ENCODE data around the gene PXDC1. TPM values are rescaled to one million over a fixed set of nuclear protein-coding genes. Genes with fewer than 3 reads are reported as not detected.

PXDC1 gene
- polyA plus RNA-seq, 1 donor from 2014 or later: 3.9 TPM

GRCh38 chr6:3740551-3741476, 10.7 kb downstream of the PXDC1 start:
- H4K20me1 ChIP-seq (ENCODE audit: insufficient read depth): no peaks in the 10 kb centered on the region
- TF ChIP-seq, protein P1, sequence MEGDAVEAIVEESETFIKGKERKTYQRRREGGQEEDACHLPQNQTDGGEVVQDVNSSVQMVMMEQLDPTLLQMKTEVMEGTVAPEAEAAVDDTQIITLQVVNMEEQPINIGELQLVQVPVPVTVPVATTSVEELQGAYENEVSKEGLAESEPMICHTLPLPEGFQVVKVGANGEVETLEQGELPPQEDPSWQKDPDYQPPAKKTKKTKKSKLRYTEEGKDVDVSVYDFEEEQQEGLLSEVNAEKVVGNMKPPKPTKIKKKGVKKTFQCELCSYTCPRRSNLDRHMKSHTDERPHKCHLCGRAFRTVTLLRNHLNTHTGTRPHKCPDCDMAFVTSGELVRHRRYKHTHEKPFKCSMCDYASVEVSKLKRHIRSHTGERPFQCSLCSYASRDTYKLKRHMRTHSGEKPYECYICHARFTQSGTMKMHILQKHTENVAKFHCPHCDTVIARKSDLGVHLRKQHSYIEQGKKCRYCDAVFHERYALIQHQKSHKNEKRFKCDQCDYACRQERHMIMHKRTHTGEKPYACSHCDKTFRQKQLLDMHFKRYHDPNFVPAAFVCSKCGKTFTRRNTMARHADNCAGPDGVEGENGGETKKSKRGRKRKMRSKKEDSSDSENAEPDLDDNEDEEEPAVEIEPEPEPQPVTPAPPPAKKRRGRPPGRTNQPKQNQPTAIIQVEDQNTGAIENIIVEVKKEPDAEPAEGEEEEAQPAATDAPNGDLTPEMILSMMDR (IDR thresholded peaks at IDR 0.05; ENCODE audit: poor library complexity, severe bottlenecking): no peak
- TF ChIP-seq POLR2AphosphoS5 (IDR thresholded peaks at IDR 0.05): no peak
- TF ChIP-seq EP300 (conservative IDR thresholded peaks at IDR 0.05; ENCODE audit: poor library complexity, severe bottlenecking): no peak
- TF ChIP-seq EZH2 (IDR thresholded peaks at IDR 0.05; ENCODE audit: borderline replicate concordance, insufficient read depth, low read length, poor library complexity, severe bottlenecking): no peak
- no peak for TF ChIP-seq REST (IDR thresholded peaks at IDR 0.05; ENCODE audit: borderline replicate concordance)
- no peak overlapping the region for H3K4me3 ChIP-seq (ENCODE audit: low read length)
- H3F3A ChIP-seq (ENCODE audit: insufficient read depth, low read length, poor library complexity, severe bottlenecking): no peaks in the 10 kb centered on the region
- H3K9me3 ChIP-seq (ENCODE audit: low read length): no peaks in the 10 kb centered on the region
- no peaks in the 10 kb centered on the region for H3K79me2 ChIP-seq (replicated peaks; ENCODE audit: insufficient read depth, low read length)
- H3K4me2 ChIP-seq (ENCODE audit: low read length): no peak overlapping the region
- no peaks in the 10 kb centered on the region for H3K9me2 ChIP-seq (ENCODE audit: insufficient read depth, low read length)
- H3K27me3 ChIP-seq (ENCODE audit: insufficient read depth, low read depth, low read length): no peaks in the 10 kb centered on the region
- no peaks in the 10 kb centered on the region for H3K36me3 ChIP-seq (ENCODE audit: insufficient read depth, low read length)
- no peak overlapping the region for H3K9ac ChIP-seq (ENCODE audit: low read length)
- no peak overlapping the region for H3K27ac ChIP-seq (ENCODE audit: low read length)
- H2AFZ ChIP-seq (ENCODE audit: low read depth, low read length): no peak overlapping the region

DNA sequence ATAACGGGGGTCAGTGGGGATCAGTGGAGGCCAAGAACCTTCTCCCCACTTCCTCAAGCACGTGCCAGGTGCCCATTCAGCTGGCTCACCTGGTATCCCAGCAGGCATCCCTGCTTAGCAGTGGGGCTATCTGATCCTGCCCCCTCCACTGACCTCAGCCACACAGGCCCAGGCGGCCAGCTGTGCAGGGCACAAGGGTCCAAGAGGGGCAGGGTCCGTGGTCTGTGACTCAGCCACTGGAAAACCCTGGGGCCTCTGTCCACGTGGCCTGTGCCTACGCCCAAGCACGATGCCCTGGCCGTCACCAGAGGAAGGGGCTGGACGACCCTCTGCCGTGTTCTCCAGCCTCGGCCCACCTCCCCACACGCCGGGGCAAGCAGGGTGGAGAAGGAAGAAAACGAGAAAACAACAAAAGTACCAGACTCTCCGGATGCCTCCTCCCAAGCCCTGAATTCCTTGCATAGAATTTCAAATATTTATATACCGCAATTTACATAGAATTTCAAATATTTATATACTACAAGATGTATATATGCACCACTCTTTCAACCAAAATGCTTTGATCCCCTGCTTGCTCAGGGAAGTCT, 12.1 kb downstream of the PXDC1 start:
- Histone ChIP-seq H3F3A (ENCODE audit: insufficient read depth, low read length, poor library complexity, severe bottlenecking) (no peaks in the 10 kb centered on the region), H3K4me3 (ENCODE audit: low read length) (no peak overlapping the region), H3K9me3 (ENCODE audit: low read length) (no peaks in the 10 kb centered on the region), H2AFZ (ENCODE audit: low read depth, low read length) (no peak overlapping the region), H3K27ac (ENCODE audit: low read length) (no peak overlapping the region), H3K79me2 (replicated peaks; ENCODE audit: insufficient read depth, low read length) (no peaks in the 10 kb centered on the region), H3K9me2 (ENCODE audit: insufficient read depth, low read length) (no peaks in the 10 kb centered on the region), H3K36me3 (ENCODE audit: insufficient read depth, low read length) (no peaks in the 10 kb centered on the region), H4K20me1 (ENCODE audit: insufficient read depth) (no peaks in the 10 kb centered on the region), H3K9ac (ENCODE audit: low read length) (no peak overlapping the region), H3K4me2 (ENCODE audit: low read length) (no peak overlapping the region), H3K27me3 (ENCODE audit: insufficient read depth, low read depth, low read length) (no peaks in the 10 kb centered on the region)
- TF ChIP-seq EP300 (conservative IDR thresholded peaks at IDR 0.05; ENCODE audit: poor library complexity, severe bottlenecking) (no peak), REST (IDR thresholded peaks at IDR 0.05; ENCODE audit: borderline replicate concordance) (no peak), POLR2AphosphoS5 (IDR thresholded peaks at IDR 0.05) (no peak), RAD21 (conservative IDR thresholded peaks at IDR 0.05) (no peak), TAF1 (IDR thresholded peaks at IDR 0.05; ENCODE audit: low read depth) (no peak), EZH2 (IDR thresholded peaks at IDR 0.05; ENCODE audit: borderline replicate concordance, insufficient read depth, low read length, poor library complexity, severe bottlenecking) (no peak), MXI1 (conservative IDR thresholded peaks at IDR 0.05; ENCODE audit: poor library complexity, severe bottlenecking) (no peak), SMC3 (conservative IDR thresholded peaks at IDR 0.05; ENCODE audit: poor library complexity) (no peak)
- TF ChIP-seq, protein P1 (IDR thresholded peaks at IDR 0.05; ENCODE audit: poor library complexity, severe bottlenecking): no peak

Measured in neural cell (in vitro differentiated cells).